NCI-H774 (cell line): ENCODE data around the gene S100A5.

Experiments used
- DNase-seq: peaks from one replicate; lab custom pipeline; 2025; lab: John Stamatoyannopoulos, UW

The S100A5 gene

GRCh38 chr1:153506831-153507413, 33.8 kb downstream of the S100A5 start:
- DNase-seq: no peak

- no peak for DNase-seq
Measured at GRCh38 chr1:153506386-153506785, 34.3 kb downstream of the S100A5 start.

- no peak for DNase-seq
Measured at GRCh38 chr1:153505576-153505975, 35.2 kb downstream of the S100A5 start.

GRCh38 chr1:153503766-153504165, 37.0 kb downstream of the S100A5 start:
- DNase-seq: no peak

GRCh38 chr1:153498746-153499145, 42.0 kb downstream of the S100A5 start:
- DNase-seq: no peak

- no peak for DNase-seq
Measured at GRCh38 chr1:153495536-153495935, 45.2 kb downstream of the S100A5 start.

- DNase-seq: peak; percentile 46
Measured at GRCh38 chr1:153494976-153495535, 45.7 kb downstream of the S100A5 start.

GRCh38 chr1:153493343-153493960, 47.3 kb downstream of the S100A5 start:
- DNase-seq: no peak

- DNase-seq: peak; percentile 75
Measured at GRCh38 chr1:153490272-153491051, 50.3 kb downstream of the S100A5 start.

GRCh38 chr1:153488731-153489130, 52.0 kb downstream of the S100A5 start:
- DNase-seq: no peak

GRCh38 chr1:153487707-153488106, 53.0 kb downstream of the S100A5 start:
- no peak for DNase-seq
